SK-N-MC (cell line): ENCODE data around the gene WNT5A.

Experiments
- EZH2 ChIP-seq: fragments of 200-600 bp; sonication (generic); IDR thresholded peaks from one replicate; pipeline ENCODE4 v1.6.1; 2017; ENCODE audit warnings: antibody characterized with exemption
- FOXP2 ChIP-seq: optimal IDR thresholded peaks from 2 replicates; pipeline ENCODE3; 2011; ENCODE audit warnings: mild to moderate bottlenecking, moderate library complexity; ENCODE audit not compliant: insufficient read depth; ENCODE audit errors: extremely low read length, control extremely low read depth
- POLR2AphosphoS5 ChIP-seq: IDR thresholded peaks from 2 replicates; pipeline ENCODE4 v1.6.1; 2012; ENCODE audit warnings: mild to moderate bottlenecking, low read depth, low read length, borderline replicate concordance

- no peak for TF ChIP-seq EZH2
- TF ChIP-seq POLR2AphosphoS5 = no peak
- TF ChIP-seq FOXP2 = no peak
Measured at GRCh38 chr3:55511895-55512570, 24.9 kb upstream of the WNT5A start.
